ENCODE results near the gene AVPI1. TPM values are rescaled to one million over a fixed set of nuclear protein-coding genes. Genes with fewer than 3 reads are reported as not detected.
"Not testable (repeated sequence)": the region's sequence is repeated elsewhere in the genome, so short reads cannot be mapped to it uniquely, and the experiment has no call there.

Gene AVPI1
- total and polyA plus RNA-seq, 12 donors, result 5.3 to 41.0 (median 9.1) TPM

- 89 to 90% methylated on average over 3 of the region's 3 CpGs for WGBS, 2 donors
- intact Hi-C loops (cut with DNase I), result loop anchor here in 1 of 10 donors (2.0 kb wide), 1 partner anchor 18 kb away; no protein-coding TSS in a partner anchor
- H3K27ac ChIP-seq, result peak overlapping the region in 2 of 10 donors; percentile 36 to 89
Measured at GRCh38 chr10:97650726-97651125, 36.3 kb downstream of the AVPI1 start.

GRCh38 chr10:97649405-97649750, 37.7 kb downstream of the AVPI1 start:
- peaks cover 0 to 68% (median 24%) of the 10 kb centered on the region in 9 donors for H3K36me3 ChIP-seq
- H3K4me1 ChIP-seq, result peaks cover 0 to 73% (median 11%) of the 10 kb centered on the region in 9 donors
- ATAC-seq; H3K27me3 ChIP-seq; DNase-seq; H3K9me3 ChIP-seq; H3K4me3 ChIP-seq; intact Hi-C loops (cut with DNase I): not testable (repeated sequence)
- 90 to 93% methylated on average over 3 to 4 of the region's 4 CpGs for WGBS, 2 donors
- peak overlapping the region in 6 of 10 donors; percentile 3 to 89 (median 54) for H3K27ac ChIP-seq

More at GRCh38 chr10:97650726-97651125, 36.3 kb downstream of the AVPI1 start:
- H3K4me3 ChIP-seq, result no peak overlapping the region
- H3K4me1 ChIP-seq, result peaks cover 0 to 73% (median 11%) of the 10 kb centered on the region in 9 donors
- peaks cover 0 to 71% (median 24%) of the 10 kb centered on the region in 9 donors for H3K36me3 ChIP-seq
- H3K27me3 ChIP-seq, result no peaks in the 10 kb centered on the region
- DNase-seq (no peak), ATAC-seq (peak in 2 of 8 donors; percentile 11 to 18)
- TF ChIP-seq CTCF (IDR thresholded peaks at IDR 0.05), result no peak
- H3K9me3 ChIP-seq, result no peaks in the 10 kb centered on the region

- Histone ChIP-seq H3K4me3 (no peak overlapping the region), H3K27me3 (no peaks in the 10 kb centered on the region), H3K4me1 (peaks cover 0 to 69% (median 11%) of the 10 kb centered on the region in 9 donors), H3K36me3 (peaks cover 0 to 68% (median 20%) of the 10 kb centered on the region in 9 donors), H3K27ac (peak overlapping the region in 7 of 10 donors; percentile 11 to 89 (median 47)), H3K9me3 (no peaks in the 10 kb centered on the region)
- WGBS, 2 donors, result 69 to 72% methylated on average over 5 of the region's 5 CpGs
- ATAC-seq, result peak; percentile 67 to 91 (median 80)
- TF ChIP-seq CTCF (IDR thresholded peaks at IDR 0.05), result no peak
- intact Hi-C loops (cut with DNase I), result no loop called here
- peak in 1 of 2 donors; percentile 26 for DNase-seq
Measured at GRCh38 chr10:97648562-97649404, 38.3 kb downstream of the AVPI1 start.

GRCh38 chr10:97647556-97647955, 39.5 kb downstream of the AVPI1 start:
- Histone ChIP-seq H3K4me1 (peaks cover 0 to 66% (median 14%) of the 10 kb centered on the region in 9 donors), H3K27me3 (no peaks in the 10 kb centered on the region), H3K36me3 (peaks cover 0 to 63% (median 9%) of the 10 kb centered on the region in 9 donors), H3K9me3 (no peaks in the 10 kb centered on the region), H3K4me3 (no peak overlapping the region), H3K27ac (peak overlapping the region in 2 of 10 donors; percentile 18 to 89)
- whole genome bisulfite sequencing, 2 donors, result 77 to 91% methylated on average over 1 of the region's 1 CpG
- no peak for TF ChIP-seq CTCF (IDR thresholded peaks at IDR 0.05)
- no peak for DNase-seq
- no peak for ATAC-seq
- intact Hi-C loops (cut with DNase I), result no loop called here
